Fibroblast of skin of scalp (primary cell): ENCODE data around the gene SLCO1B1. TPM values are rescaled to one million over a fixed set of nuclear protein-coding genes. Genes with fewer than 3 reads are reported as not detected.
"Not testable (repeated sequence)": the region's sequence is repeated elsewhere in the genome, so short reads cannot be mapped to it uniquely, and the experiment has no call there.

Experiments used
- DNase-seq: peaks from one replicate; pipeline ENCODE4 v3.0.0-alpha.2; 2013
- polyA plus RNA-seq, 2 experiments: library from polyadenylated mRNA; unstranded; fragments of 120-200 nt; gene quantifications; one replicate each; pipeline ENCODE4 v1.2.1, GENCODE V29; 2013; ENCODE audit not compliant: insufficient read length in 2 of 2

The SLCO1B1 gene
- not detected for polyA plus RNA-seq (2013, experiment 1 of 2; ENCODE audit: insufficient read length)
- polyA plus RNA-seq (2013, experiment 2 of 2; ENCODE audit: insufficient read length), result not detected

- no peak for DNase-seq
Observed at GRCh38 chr12:21130998-21131397, at the start of gene SLCO1B1. Gene SLCO1B1 (plus strand): TSS chr12:21131194. CDS start chr12:21141575, 10,381 bp downstream.

GRCh38 chr12:21084753-21085152 lies 46.2 kb upstream of the SLCO1B1 start:
- not testable (repeated sequence) for DNase-seq

GRCh38 chr12:21111732-21112131 lies 19.3 kb upstream of the SLCO1B1 start:
- DNase-seq, result no peak

- DNase-seq, result no peak
Observed at GRCh38 chr12:21113266-21113665, 17.7 kb upstream of the SLCO1B1 start.

GRCh38 chr12:21117995-21118394 lies 13.0 kb upstream of the SLCO1B1 start:
- DNase-seq, result no peak

GRCh38 chr12:21118760-21119159 lies 12.2 kb upstream of the SLCO1B1 start:
- peak; percentile 20 for DNase-seq

GRCh38 chr12:21129351-21129750 lies 1.6 kb upstream of the SLCO1B1 start:
- no peak for DNase-seq

- peak; percentile 43 for DNase-seq
Observed at GRCh38 chr12:21129906-21130305, 1.1 kb upstream of the SLCO1B1 start.

- not testable (repeated sequence) for DNase-seq
Observed at GRCh38 chr12:21137318-21137999, 6.5 kb downstream of the SLCO1B1 start.

GRCh38 chr12:21138016-21138415 lies 7.0 kb downstream of the SLCO1B1 start:
- DNase-seq, result no peak

GRCh38 chr12:21144309-21144708 lies 13.3 kb downstream of the SLCO1B1 start:
- DNase-seq, result peak; percentile 3

GRCh38 chr12:21149861-21150260 lies 18.9 kb downstream of the SLCO1B1 start:
- DNase-seq, result not testable (repeated sequence)

GRCh38 chr12:21151184-21151583 lies 20.2 kb downstream of the SLCO1B1 start:
- DNase-seq, result no peak

GRCh38 chr12:21155522-21156351 lies 24.7 kb downstream of the SLCO1B1 start:
- no peak for DNase-seq

- DNase-seq, result no peak
Observed at GRCh38 chr12:21165048-21165447, 34.1 kb downstream of the SLCO1B1 start.

GRCh38 chr12:21169878-21170472 lies 39.0 kb downstream of the SLCO1B1 start:
- peak; percentile 51 for DNase-seq

- no peak for DNase-seq
Observed at GRCh38 chr12:21172079-21172478, 41.1 kb downstream of the SLCO1B1 start.

- DNase-seq, result peak; percentile 37
Observed at GRCh38 chr12:21183721-21184275, 52.8 kb downstream of the SLCO1B1 start.

- no peak for DNase-seq
Observed at GRCh38 chr12:21190016-21190415, 59.0 kb downstream of the SLCO1B1 start.

- DNase-seq, result not testable (repeated sequence)
Observed at GRCh38 chr12:21214433-21214832, 83.4 kb downstream of the SLCO1B1 start.

- no peak for DNase-seq
Observed at GRCh38 chr12:21219206-21219605, 88.2 kb downstream of the SLCO1B1 start.

- no peak for DNase-seq
Observed at GRCh38 chr12:21220266-21220665, 89.3 kb downstream of the SLCO1B1 start.

- no peak for DNase-seq
Observed at GRCh38 chr12:21221072-21221471, 90.1 kb downstream of the SLCO1B1 start.
